H1 (cell line): ENCODE measurements around the gene SLX9. TPM values are rescaled to one million over a fixed set of nuclear protein-coding genes. Genes with fewer than 3 reads are reported as not detected.

Source experiments
- CTCF ChIA-PET: fragments of 300-600 bp; sonication (Branson Sonifier 250); formaldehyde crosslinking; loops from one replicate; lab custom pipeline; 2021; ENCODE audit not compliant: partially characterized antibody; lab: Charles Lee
- POLR2A ChIA-PET: fragments of 300-600 bp; sonication (Branson Sonifier 250); formaldehyde crosslinking; loops from one replicate; lab custom pipeline; 2021; ENCODE audit warnings: inconsistent platforms; ENCODE audit not compliant: partially characterized antibody; lab: Charles Lee
- DNase-seq, 2 experiments: peaks; one replicate each; pipeline versions ENCODE4 v3.0.0 to v3.0.0-alpha.2; 2010 to 2022; ENCODE audit warnings: low spot score in 2 of 2, low read depth in 1 of 2, mixed read lengths in 1 of 2
- FAIRE-seq: peaks from 2 replicates; lab custom pipeline; 2011; peaks lifted over from hg19 to GRCh38; lab: Jason Lieb, UNC
- H2AFZ ChIP-seq: 2 replicates; pipeline ENCODE4 v1.8.1; 2012; ENCODE audit warnings: low read length, inconsistent platforms
- H2AK5ac ChIP-seq: 2 replicates; pipeline ENCODE4 v1.6.1; 2013; ENCODE audit warnings: low read depth, low read length
- H2BK120ac ChIP-seq: replicated peaks from 2 replicates; pipeline ENCODE3; 2013; ENCODE audit warnings: low read depth, low read length, inconsistent platforms
- H2BK12ac ChIP-seq: 2 replicates; pipeline ENCODE4 v1.6.1; 2013; ENCODE audit warnings: low read depth, low read length
- H2BK15ac ChIP-seq: 2 replicates; pipeline ENCODE4 v1.6.1; 2013; ENCODE audit warnings: low read length
- H2BK20ac ChIP-seq: 2 replicates; pipeline ENCODE4 v1.6.1; 2013; ENCODE audit warnings: low read length
- H2BK5ac ChIP-seq: 2 replicates; pipeline ENCODE4 v1.6.1; 2013; ENCODE audit warnings: low read depth, low read length
- H3K14ac ChIP-seq: 2 replicates; pipeline ENCODE4 v1.6.1; 2013; ENCODE audit warnings: inconsistent platforms; ENCODE audit not compliant: insufficient read length
- H3K18ac ChIP-seq: 2 replicates; pipeline ENCODE4 v1.6.1; 2013; ENCODE audit warnings: low read length; ENCODE audit errors: extremely low read depth
- H3K23ac ChIP-seq: 2 replicates; pipeline ENCODE4 v1.6.1; 2013; ENCODE audit warnings: inconsistent platforms; ENCODE audit not compliant: insufficient read length
- H3K23me2 ChIP-seq: 2 replicates; pipeline ENCODE4 v1.6.1; 2013; ENCODE audit warnings: low read depth, low read length
- H3K27ac ChIP-seq: 2 replicates; pipeline ENCODE4 v1.6.1; 2011; ENCODE audit warnings: low read depth, low read length, inconsistent platforms
- H3K27me3 ChIP-seq, 4 experiments: replicated peaks in 1 of 4; 1 replicate in 1 of 4; 2 replicates in 3 of 4; pipeline versions ENCODE4 v1.6.1 to v1.8.1; 2011 to 2013; ENCODE audit warnings: low read length in 3 of 4, mild to moderate bottlenecking in 3 of 4, inconsistent platforms in 2 of 4, mixed read lengths in 2 of 4, moderate library complexity in 1 of 4; ENCODE audit not compliant: control insufficient read depth in 3 of 4, insufficient read depth in 3 of 4; ENCODE audit errors: extremely low read depth in 1 of 4
- H3K36me3 ChIP-seq, 4 experiments: 2 replicates each; pipeline versions ENCODE4 v1.6.1 to v1.8.1; 2011 to 2013; ENCODE audit warnings: mild to moderate bottlenecking in 4 of 4, low read length in 3 of 4, moderate library complexity in 2 of 4, control low read depth in 1 of 4, inconsistent platforms in 1 of 4; ENCODE audit not compliant: insufficient read depth in 4 of 4, control insufficient read depth in 2 of 4
- H3K4ac ChIP-seq: replicated peaks from 2 replicates; pipeline ENCODE3; 2013; ENCODE audit warnings: low read length, low read depth, mixed read lengths, inconsistent platforms; ENCODE audit not compliant: insufficient read length
- H3K4me1 ChIP-seq, 4 experiments: replicated peaks in 1 of 4; 1 replicate in 1 of 4; 2 replicates in 3 of 4; pipeline versions ENCODE4 v1.6.1 to v1.8.1; 2011 to 2013; ENCODE audit warnings: low read length in 3 of 4, inconsistent platforms in 2 of 4, mixed read lengths in 1 of 4; ENCODE audit not compliant: insufficient read depth in 4 of 4, control insufficient read depth in 3 of 4
- H3K4me2 ChIP-seq, 2 experiments: 2 replicates each; pipeline versions ENCODE4 v1.6.1 to v1.8.1; 2011 to 2013; ENCODE audit warnings: low read depth in 2 of 2, low read length in 2 of 2, control low read depth in 1 of 2, inconsistent platforms in 1 of 2, mild to moderate bottlenecking in 1 of 2; ENCODE audit not compliant: insufficient read depth in 1 of 2
- H3K4me3 ChIP-seq, 4 experiments: fragments of 200-600, 300-600 bp in 1 of 4; sonication (generic), shearing (Covaris generic), sonication (Bioruptor Twin) in 1 of 4; 2 replicates each; pipeline versions ENCODE4 v1.5.1 to v1.8.1; 2011 to 2016; ENCODE audit warnings: low read length in 4 of 4, low read depth in 3 of 4, control low read depth in 2 of 4, inconsistent platforms in 2 of 4, mild to moderate bottlenecking in 2 of 4, mixed read lengths in 1 of 4, moderate library complexity in 1 of 4; ENCODE audit not compliant: insufficient read depth in 2 of 4; ENCODE audit errors: extremely low read depth in 1 of 4
- H3K56ac ChIP-seq: replicated peaks from 2 replicates; pipeline ENCODE3; 2013; ENCODE audit warnings: low read depth, mild to moderate bottlenecking, mixed read lengths, low read length, inconsistent platforms; ENCODE audit not compliant: insufficient read length
- H3K79me1 ChIP-seq: 2 replicates; pipeline ENCODE4 v1.6.1; 2013; ENCODE audit warnings: low read depth, low read length, control low read depth
- H3K79me2 ChIP-seq, 2 experiments: 2 replicates each; pipeline versions ENCODE4 v1.6.1 to v1.8.1; 2012 to 2013; ENCODE audit warnings: low read length in 2 of 2, mild to moderate bottlenecking in 2 of 2, inconsistent platforms in 1 of 2; ENCODE audit not compliant: insufficient read depth in 2 of 2, control insufficient read depth in 1 of 2
- H3K9ac ChIP-seq, 4 experiments: replicated peaks in 1 of 4; 1 replicate in 1 of 4; 2 replicates in 3 of 4; pipeline versions ENCODE4 v1.6.1 to v1.8.1; 2011 to 2013; ENCODE audit warnings: low read depth in 3 of 4, low read length in 3 of 4, control low read depth in 2 of 4, mild to moderate bottlenecking in 2 of 4, moderate library complexity in 2 of 4, inconsistent platforms in 1 of 4; ENCODE audit errors: extremely low read depth in 1 of 4
- H3K9me3 ChIP-seq, 2 experiments: 2 replicates each; pipeline versions ENCODE4 v1.6.1 to v1.8.1; 2012 to 2013; ENCODE audit warnings: mild to moderate bottlenecking in 2 of 2, moderate library complexity in 2 of 2, control low read depth in 1 of 2, inconsistent platforms in 1 of 2, low read depth in 1 of 2, low read length in 1 of 2, mixed read lengths in 1 of 2; ENCODE audit not compliant: insufficient read depth in 2 of 2
- H4K20me1 ChIP-seq, 2 experiments: replicated peaks in 1 of 2; 2 replicates each; pipeline versions ENCODE3 to v1.8.1; 2011 to 2013; ENCODE audit warnings: inconsistent platforms in 2 of 2, low read length in 2 of 2, mild to moderate bottlenecking in 1 of 2; ENCODE audit not compliant: insufficient read depth in 2 of 2, control insufficient read depth in 1 of 2
- H4K5ac ChIP-seq: 2 replicates; pipeline ENCODE4 v1.6.1; 2013; ENCODE audit warnings: low read length, low read depth, mixed read lengths, inconsistent platforms; ENCODE audit not compliant: insufficient read length
- H4K8ac ChIP-seq: 2 replicates; pipeline ENCODE4 v1.8.0; 2013; ENCODE audit warnings: mild to moderate bottlenecking, moderate library complexity, low read length, inconsistent platforms; ENCODE audit not compliant: insufficient read depth; ENCODE audit errors: extremely low read depth
- H4K91ac ChIP-seq: replicated peaks from 2 replicates; pipeline ENCODE3; 2013; ENCODE audit warnings: low read length, mixed read lengths, inconsistent platforms; ENCODE audit not compliant: insufficient read length
- RNF2 ChIP-seq: fragments of 200-900, 300-1000 bp; sonication (generic); IDR thresholded peaks from 2 replicates; pipeline ENCODE4 v1.7.1; 2016; ENCODE audit warnings: borderline replicate concordance, low read depth, mild to moderate bottlenecking, antibody characterized with exemption, low read length; ENCODE audit not compliant: poor library complexity, severe bottlenecking; ENCODE audit errors: missing control alignments
- TAF7 ChIP-seq: optimal IDR thresholded peaks from 2 replicates; pipeline ENCODE3; 2011; ENCODE audit warnings: low read depth, mild to moderate bottlenecking, inconsistent platforms, low read length, moderate library complexity, borderline replicate concordance
- WGBS, 2 experiments: shearing (Covaris generic) in 1 of 2; methylation state at CpG; one replicate each; pipeline versions ENCODE4 v1.1.6 to v1.1.7; 2013 to 2015; ENCODE audit warnings: low lambda C conversion rate in 2 of 2, mixed read lengths in 2 of 2, inconsistent platforms in 1 of 2, low coverage in 1 of 2, missing lambda C conversion rate in 1 of 2; ENCODE audit not compliant: insufficient replicate concordance in 2 of 2, insufficient coverage in 1 of 2, insufficient read length in 1 of 2; ENCODE audit errors: extremely low coverage in 1 of 2, missing lambda C conversion rate in 1 of 2; 5-methylcytosine and 5-hydroxymethylcytosine counted together
- polyA plus RNA-seq, 7 experiments: library from polyadenylated mRNA; depleted of rRNA in 3 of 7; stranded (reverse) in 5 of 7; unstranded in 2 of 7; fragments of >200 nt in 5 of 7; fragments of 200-250 nt in 2 of 7; gene quantifications; 1 replicate in 5 of 7; 2 replicates in 1 of 7; 4 replicates in 1 of 7; pipeline versions ENCODE4 v1.2.1 to v1.2.3, GENCODE V29; 2011 to 2013; ENCODE audit warnings: missing spikeins in 2 of 7, mixed read lengths in 2 of 7
- total RNA-seq: library from RNA; stranded (reverse); fragmentation: NEBNext Ultra II Directional; extraction: Animal tissue kit (Norgen Biotek cat#: 25700); gene quantifications from 2 replicates; pipeline ENCODE4 v1.2.1, GENCODE V29; 2021

SLX9 gene
- total and polyA plus RNA-seq, 2 of the 8 experiments (the other 6 are each of a cell fraction or from before 2014, with no cell fraction given) = 17.7 to 57.3 TPM

- Histone ChIP-seq H3K27ac (no peak overlapping the region), H4K8ac (no peak overlapping the region), H3K36me3 (no peaks in the 10 kb centered on the region), H3K4me1 (peaks cover 0 to 14% (median 10%) of the 10 kb centered on the region in 4 experiments; a peak in 6 of 7 replicates), H3K18ac (no peak overlapping the region), H3K23ac (no peak overlapping the region), H2BK12ac (no peak overlapping the region), H3K9ac (no peak overlapping the region), H3K4ac (no peak overlapping the region), H3K27me3 (peaks cover 15 to 59% (median 50%) of the 10 kb centered on the region in 4 experiments), H3K9me3 (no peaks in the 10 kb centered on the region), H3K4me3 (peak overlapping the region; percentile 15 to 51 (median 37); a peak in 7 of 8 replicates), H3K79me2 (no peaks in the 10 kb centered on the region), H2AK5ac (no peak overlapping the region), H3K79me1 (0 out of 2 replicates have a peak, but pooled peaks cover 3% of the 10 kb centered on the region), H2BK5ac (no peak overlapping the region), H4K20me1 (peaks cover 0 to 5% of the 10 kb centered on the region in 2 experiments), H2BK120ac (no peak overlapping the region), H3K4me2 (peak overlapping the region; percentile 68 to 78), H2BK20ac (no peak overlapping the region), H2AFZ (no peak overlapping the region), H3K14ac (no peak overlapping the region), H4K91ac (no peak overlapping the region), H4K5ac (no peak overlapping the region), H2BK15ac (no peak overlapping the region), H3K56ac (no peak overlapping the region), H3K23me2 (peaks cover 8% of the 10 kb centered on the region)
- DNase-seq (no peak), FAIRE-seq (no peak)
- ChIA-PET POLR2A (interaction anchor here (0.6 to 1.7 kb wide), 6 partner anchors 9 to 113 kb away, joined by 3 to 7 read pairs (median 4); partner anchors contain the start of gene PTTG1IP), CTCF (interaction anchor here (0.6 to 1.6 kb wide), 11 partner anchors 10 to 520 kb away, joined by 3 to 5 read pairs (median 3); no protein-coding TSS in a partner anchor)
- 38% methylated on average over 15 of the region's 26 CpGs; no CpG with 5 or more reads in 1 of the 2 experiments for WGBS, 2 experiments
- TF ChIP-seq RNF2 = no peak
- no peak for TF ChIP-seq TAF7
These were observed 20.5 kb upstream of the SLX9 start for GRCh38 chr21:44919111-44919912.
